B cell (primary cell): ENCODE measurements around the gene CCDC177. TPM values are rescaled to one million over a fixed set of nuclear protein-coding genes. Genes with fewer than 3 reads are reported as not detected.
A peak's percentile ranks its signal among the peaks of the same experiment; 100 is the strongest.

Experiments
- ATAC-seq: fragments of 200-7000 bp; cut with Tn5 transposase; one replicate; pipeline ENCODE4 v1.10.0; 2021; ENCODE audit warnings: low read depth, mild to moderate bottlenecking, moderate number of reproducible peaks, moderate library complexity
- CTCF ChIA-PET: fragments of 350-600 bp; sonication (Branson Sonifier 250); formaldehyde crosslinking; loops from one replicate; lab custom pipeline; 2021; ENCODE audit warnings: antibody characterized with exemption, inconsistent platforms; lab: Charles Lee
- POLR2A ChIA-PET: fragments of 350-600 bp; sonication (Branson Sonifier 250); formaldehyde crosslinking; loops from one replicate; lab custom pipeline; 2021; ENCODE audit warnings: antibody characterized with exemption; lab: Charles Lee
- DNase-seq: peaks from one replicate; pipeline ENCODE4 v3.0.0; 2013
- H2AFZ ChIP-seq: 2 replicates; pipeline ENCODE4 v1.6.1; 2012; ENCODE audit warnings: mild to moderate bottlenecking, low read depth, low read length; ENCODE audit not compliant: insufficient read depth, poor library complexity, severe bottlenecking
- H3K27ac ChIP-seq, 2 donors: 1 replicate in 1 of 2; 2 replicates in 1 of 2; pipeline ENCODE4 v1.5.1; 2012 to 2013; ENCODE audit warnings: low read length in 2 of 2, mild to moderate bottlenecking in 2 of 2, moderate library complexity in 1 of 2
- H3K27me3 ChIP-seq, 4 experiments: fragments of 200-600 bp in 1 of 4; sonication (generic) in 1 of 4; replicated peaks in 1 of 4; 1 replicate in 2 of 4; 2 replicates in 2 of 4; pipeline versions ENCODE4 v1.6.1 to v1.7.0; 2013 to 2016; ENCODE audit warnings: low read length in 3 of 4, mild to moderate bottlenecking in 2 of 4, mixed read lengths in 1 of 4, moderate library complexity in 1 of 4; ENCODE audit not compliant: insufficient read depth in 4 of 4, control insufficient read depth in 3 of 4; ENCODE audit errors: control extremely low read depth in 1 of 4
- H3K36me3 ChIP-seq, 2 experiments: replicated peaks in 1 of 2; 1 replicate in 1 of 2; 2 replicates in 1 of 2; pipeline versions ENCODE4 v1.6.1 to v1.7.1; 2013; ENCODE audit warnings: low read length in 1 of 2; ENCODE audit not compliant: insufficient read depth in 2 of 2, control insufficient read depth in 1 of 2; ENCODE audit errors: control extremely low read depth in 1 of 2, extremely low read depth in 1 of 2
- H3K4me1 ChIP-seq, 2 donors: fragments of 200-600 bp in 1 of 2; sonication (generic) in 1 of 2; 1 replicate in 1 of 2; 2 replicates in 1 of 2; pipeline versions ENCODE4 v1.5.1 to v1.6.1; 2013 to 2017; ENCODE audit warnings: low read length in 2 of 2; ENCODE audit not compliant: control insufficient read depth in 2 of 2, insufficient read depth in 2 of 2
- H3K4me2 ChIP-seq: replicated peaks from 2 replicates; pipeline ENCODE3; 2012; ENCODE audit warnings: mild to moderate bottlenecking, low read depth, low read length; ENCODE audit not compliant: poor library complexity, severe bottlenecking
- H3K4me3 ChIP-seq, 5 experiments: fragments of 200-600 bp in 1 of 5; sonication (generic) in 1 of 5; 1 replicate in 3 of 5; 2 replicates in 2 of 5; pipeline versions ENCODE4 v1.5.1 to v1.7.0; 2011 to 2016; ENCODE audit warnings: low read length in 4 of 5, mild to moderate bottlenecking in 4 of 5, low read depth in 2 of 5, control low read depth in 1 of 5, moderate library complexity in 1 of 5; ENCODE audit not compliant: insufficient read depth in 1 of 5; ENCODE audit errors: control extremely low read depth in 1 of 5, extremely low read depth in 1 of 5
- H3K79me2 ChIP-seq: fragments of 200-600 bp; sonication (generic); one replicate; pipeline ENCODE4 v1.6.0; 2016; ENCODE audit warnings: low read length; ENCODE audit not compliant: control insufficient read depth, insufficient read depth
- H3K9ac ChIP-seq: fragments of 200-600 bp; sonication (generic); 2 replicates; pipeline ENCODE4 v1.6.1; 2017; ENCODE audit warnings: mild to moderate bottlenecking, low read length, moderate library complexity
- H3K9me3 ChIP-seq, 3 donors: one replicate each; pipeline versions ENCODE4 v1.6.1 to v1.7.1; 2013; ENCODE audit warnings: low read length in 2 of 3; ENCODE audit not compliant: control insufficient read depth in 2 of 3, insufficient read depth in 1 of 3; ENCODE audit errors: control extremely low read depth in 1 of 3
- H4K20me1 ChIP-seq: 2 replicates; pipeline ENCODE4 v1.6.0; 2012; ENCODE audit warnings: mild to moderate bottlenecking, low read length; ENCODE audit not compliant: insufficient read depth, control insufficient read depth, poor library complexity, severe bottlenecking
- H3K27ac Mint-ChIP-seq: one replicate; pipeline ENCODE4 v1.8.0; 2021; ENCODE audit warnings: mixed read lengths
- H3K27me3 Mint-ChIP-seq: one replicate; pipeline ENCODE4 v1.8.0; 2021; ENCODE audit warnings: mixed read lengths
- H3K4me1 Mint-ChIP-seq: one replicate; pipeline ENCODE4 v1.8.0; 2021; ENCODE audit warnings: mixed read lengths
- H3K4me3 Mint-ChIP-seq: one replicate; pipeline ENCODE4 v1.8.0; 2021; ENCODE audit warnings: mixed read lengths
- H3K9me3 Mint-ChIP-seq: one replicate; pipeline ENCODE4 v1.8.0; 2022; ENCODE audit warnings: mixed read lengths; ENCODE audit not compliant: insufficient read depth
- EZH2 ChIP-seq: IDR thresholded peaks from 2 replicates; pipeline ENCODE4 v1.6.1; 2012; ENCODE audit warnings: borderline replicate concordance, low read depth, mild to moderate bottlenecking, moderate library complexity, low read length; ENCODE audit not compliant: insufficient read depth, poor library complexity, severe bottlenecking
- WGBS: methylation state at CpG from one replicate; pipeline ENCODE4 v1.1.5; 2013; ENCODE audit warnings: missing lambda C conversion rate; ENCODE audit not compliant: insufficient coverage; 5-methylcytosine and 5-hydroxymethylcytosine counted together
- intact Hi-C: fragments of 100-400 bp; cut with micrococcal nuclease; formaldehyde crosslinking; loops from one replicate; pipeline ENCODE4 v1.10.0; 2022
- polyA plus RNA-seq: library from polyadenylated mRNA; depleted of rRNA; stranded (reverse); fragments of >200 nt; gene quantifications from 2 replicates; pipeline ENCODE4 v1.2.3, GENCODE V29; 2012
- total RNA-seq, 2 donors: library from RNA; stranded (reverse); fragments of 120-200 nt in 1 of 2; gene quantifications; 1 replicate in 1 of 2; 2 replicates in 1 of 2; pipeline versions ENCODE4 v1.2.3 to v1.2.4, GENCODE V29; 2013 to 2022
- TF ChIP-seq, protein P1 (sequence below): fragments of 200-600 bp; IDR thresholded peaks from one replicate; pipeline ENCODE4 v1.8.0; 2022; ENCODE audit warnings: antibody characterized with exemption, mild to moderate bottlenecking

CCDC177 gene
- total and polyA plus RNA-seq, 2 donors (not counting 1 experiment from before 2014, with no cell fraction given), result not detected

DNA sequence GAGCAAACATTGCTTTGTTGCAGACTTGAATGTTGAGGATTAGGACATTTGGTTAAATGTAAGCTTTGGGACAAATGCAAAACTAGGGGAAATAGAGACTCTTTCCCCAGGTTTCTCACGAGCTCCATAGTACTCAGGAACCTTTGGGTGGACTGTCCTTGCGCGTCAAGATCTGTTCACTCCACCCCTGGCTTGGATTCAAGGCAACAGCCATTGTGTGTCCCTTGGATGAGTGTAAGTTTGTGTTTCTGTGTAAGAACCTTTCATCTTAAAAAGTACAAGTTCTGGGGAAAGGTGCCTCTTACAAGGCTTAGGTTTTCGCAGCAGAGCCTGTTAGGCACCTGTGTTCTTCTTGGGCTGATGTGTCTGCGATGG lies 40.4 kb upstream of the CCDC177 start:
- no peaks in the 10 kb centered on the region for H3K27me3 ChIP-seq
- peak overlapping the region; percentile 6 to 41 (median 28) for H3K4me3 ChIP-seq
- H2AFZ ChIP-seq, result no peak overlapping the region
- Mint-ChIP-seq H3K9me3 (no peaks in the 10 kb centered on the region), H3K27me3 (no peaks in the 10 kb centered on the region), H3K4me3 (peak overlapping the region; percentile 98), H3K27ac (peak overlapping the region; percentile 98), H3K4me1 (peaks cover 84% of the 10 kb centered on the region)
- no peaks in the 10 kb centered on the region for H3K36me3 ChIP-seq
- peak; percentile 1 for ATAC-seq
- CTCF ChIA-PET, result interaction anchor here (0.9 to 3.1 kb wide), 7 partner anchors 9 to 152 kb away, joined by 3 to 17 read pairs (median 3); partner anchors contain the start of gene SRSF5
- 44% methylated on average over 5 of the region's 5 CpGs for WGBS
- H3K79me2 ChIP-seq, result peaks cover 60% of the 10 kb centered on the region
- intact Hi-C loops, result loop anchor here (1.0 to 5.0 kb wide), 4 partner anchors 58 to 1918 kb away; partner anchors contain the start of genes RDH11 and SRSF5
- no peaks in the 10 kb centered on the region for H3K9me3 ChIP-seq
- peaks cover 85 to 88% of the 10 kb centered on the region in 2 donors for H3K4me1 ChIP-seq
- peaks cover 61% of the 10 kb centered on the region for H4K20me1 ChIP-seq
- POLR2A ChIA-PET, result interaction anchor here (0.6 to 2.0 kb wide), 4 partner anchors 10 to 152 kb away, joined by 3 to 7 read pairs (median 4); partner anchors contain the start of gene SRSF5
- TF ChIP-seq, protein P1, sequence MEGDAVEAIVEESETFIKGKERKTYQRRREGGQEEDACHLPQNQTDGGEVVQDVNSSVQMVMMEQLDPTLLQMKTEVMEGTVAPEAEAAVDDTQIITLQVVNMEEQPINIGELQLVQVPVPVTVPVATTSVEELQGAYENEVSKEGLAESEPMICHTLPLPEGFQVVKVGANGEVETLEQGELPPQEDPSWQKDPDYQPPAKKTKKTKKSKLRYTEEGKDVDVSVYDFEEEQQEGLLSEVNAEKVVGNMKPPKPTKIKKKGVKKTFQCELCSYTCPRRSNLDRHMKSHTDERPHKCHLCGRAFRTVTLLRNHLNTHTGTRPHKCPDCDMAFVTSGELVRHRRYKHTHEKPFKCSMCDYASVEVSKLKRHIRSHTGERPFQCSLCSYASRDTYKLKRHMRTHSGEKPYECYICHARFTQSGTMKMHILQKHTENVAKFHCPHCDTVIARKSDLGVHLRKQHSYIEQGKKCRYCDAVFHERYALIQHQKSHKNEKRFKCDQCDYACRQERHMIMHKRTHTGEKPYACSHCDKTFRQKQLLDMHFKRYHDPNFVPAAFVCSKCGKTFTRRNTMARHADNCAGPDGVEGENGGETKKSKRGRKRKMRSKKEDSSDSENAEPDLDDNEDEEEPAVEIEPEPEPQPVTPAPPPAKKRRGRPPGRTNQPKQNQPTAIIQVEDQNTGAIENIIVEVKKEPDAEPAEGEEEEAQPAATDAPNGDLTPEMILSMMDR, result no peak
- no peak for TF ChIP-seq EZH2
- no peak for DNase-seq
- peak overlapping the region; percentile 43 for H3K9ac ChIP-seq
- peak overlapping the region; percentile 80 to 92 for H3K27ac ChIP-seq
- H3K4me2 ChIP-seq, result peak overlapping the region; percentile 88

DNA sequence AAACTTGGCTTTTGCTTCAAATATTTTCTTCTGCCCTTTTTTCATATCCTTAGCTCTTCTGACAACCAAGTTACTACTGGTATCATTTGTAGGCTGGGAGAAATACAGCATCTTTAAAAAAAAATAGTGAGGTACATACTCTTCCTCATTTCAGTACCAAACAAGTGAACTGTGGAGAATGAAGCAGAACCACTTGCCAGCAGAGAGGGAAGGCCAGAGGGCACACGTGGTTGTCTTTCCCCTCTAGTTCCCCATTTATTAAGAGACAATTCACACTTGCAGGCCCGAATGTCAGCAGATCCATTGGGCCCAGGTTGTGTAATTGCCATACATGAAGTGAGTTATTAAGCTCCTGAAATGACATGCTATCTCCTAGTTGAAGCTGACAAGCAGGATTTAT lies 39.9 kb upstream of the CCDC177 start:
- Mint-ChIP-seq H3K27ac (peak overlapping the region; percentile 98), H3K9me3 (no peaks in the 10 kb centered on the region), H3K27me3 (no peaks in the 10 kb centered on the region), H3K4me3 (peak overlapping the region; percentile 98), H3K4me1 (peaks cover 82% of the 10 kb centered on the region)
- H3K9ac ChIP-seq, result peak overlapping the region; percentile 43
- ChIA-PET POLR2A (interaction anchor here (0.6 to 2.0 kb wide), 4 partner anchors 11 to 152 kb away, joined by 3 to 7 read pairs (median 4); partner anchors contain the start of gene SRSF5), CTCF (interaction anchor here (0.9 to 3.1 kb wide), 8 partner anchors 9 to 153 kb away, joined by 3 to 17 read pairs (median 4); partner anchors contain the start of gene SRSF5)
- H3K9me3 ChIP-seq, result no peaks in the 10 kb centered on the region
- intact Hi-C loops, result loop anchor here (1.0 to 5.0 kb wide), 3 partner anchors 11 to 58 kb away; no protein-coding TSS in a partner anchor
- peak overlapping the region; percentile 80 to 92 for H3K27ac ChIP-seq
- H3K27me3 ChIP-seq, result no peaks in the 10 kb centered on the region
- no peak overlapping the region for H2AFZ ChIP-seq
- TF ChIP-seq, protein P1, result no peak
- TF ChIP-seq EZH2, result no peak
- no CpG with 5 or more reads among the region's 2 CpGs for WGBS
- peak overlapping the region; percentile 88 for H3K4me2 ChIP-seq
- peak; percentile 91 for DNase-seq
- peaks cover 82 to 87% of the 10 kb centered on the region in 2 donors for H3K4me1 ChIP-seq
- no peaks in the 10 kb centered on the region for H3K36me3 ChIP-seq
- peak; percentile 38 for ATAC-seq
- H3K4me3 ChIP-seq, result peak overlapping the region; percentile 6 to 67 (median 17)
- H3K79me2 ChIP-seq, result peaks cover 55% of the 10 kb centered on the region
- H4K20me1 ChIP-seq, result peaks cover 56% of the 10 kb centered on the region
